A549 (cell line): Measurements from ENCODE around the gene PRKCQ. TPM values are rescaled to one million over a fixed set of nuclear protein-coding genes. Genes with fewer than 3 reads are reported as not detected.

Experiments
- ATAC-seq, 2 experiments: fragments of 200-7000 bp in 1 of 2; fragments of >200 bp in 1 of 2; cut with Nextera tagmentation in 1 of 2; cut with Tn5 transposase in 1 of 2; 3 replicates each; pipeline versions ENCODE4 v1.8.0 to v1.9.1; 2018 to 2020; ENCODE audit warnings: mild to moderate bottlenecking in 1 of 2, moderate library complexity in 1 of 2
- CTCF ChIA-PET: fragments of 300-600 bp; sonication (Branson Sonifier 250); formaldehyde crosslinking; extraction: SDS; loops from one replicate; lab custom pipeline; 2021; ENCODE audit warnings: antibody characterized with exemption, inconsistent platforms; lab: Yijun Ruan, JAX
- POLR2A ChIA-PET: fragments of 350-600 bp; formaldehyde crosslinking; extraction: SDS; loops from one replicate; lab custom pipeline; 2021; ENCODE audit warnings: antibody characterized with exemption, inconsistent platforms; lab: Yijun Ruan, JAX
- DNase-seq, 2 experiments: peaks; one replicate each; pipeline versions ENCODE4 v3.0.0 to v3.0.0-alpha.2; 2011 to 2016; ENCODE audit warnings: low read depth in 1 of 2, low spot score in 1 of 2
- FAIRE-seq: peaks from 2 replicates; lab custom pipeline; 2011; peaks lifted over from hg19 to GRCh38; lab: Jason Lieb, UNC
- H3K27ac ChIP-seq, 2 experiments: fragments of >200 bp; sonication (Bioruptor Twin); formaldehyde crosslinking; 3 replicates each; pipeline ENCODE4 v1.5.1; 2016 to 2017
- H3K4me1 ChIP-seq: fragments of >200 bp; sonication (Bioruptor Twin); formaldehyde crosslinking; 3 replicates; pipeline ENCODE4 v1.6.1; 2016
- H3K4me2 ChIP-seq: fragments of >200 bp; sonication (Bioruptor Twin); formaldehyde crosslinking; 3 replicates; pipeline ENCODE4 v1.6.1; 2016
- H3K4me3 ChIP-seq: fragments of >200 bp; sonication (Bioruptor Twin); formaldehyde crosslinking; 3 replicates; pipeline ENCODE4 v1.5.1; 2016
- H3K9me3 ChIP-seq: fragments of >200 bp; sonication (Bioruptor Twin); formaldehyde crosslinking; 3 replicates; pipeline ENCODE4 v1.6.1; 2016
- BHLHE40 ChIP-seq: IDR thresholded peaks from 2 replicates; pipeline ENCODE4 v1.6.1; 2012; ENCODE audit warnings: low read depth, low read length, inconsistent platforms
- CHD2 ChIP-seq: fragments of 150-350 bp; IDR thresholded peaks from 2 replicates; pipeline ENCODE4 v1.6.1; 2014; ENCODE audit warnings: low read length; ENCODE audit not compliant: partially characterized antibody
- EHMT2 ChIP-seq: fragments of 200-600 bp; sonication (generic); IDR thresholded peaks from 2 replicates; pipeline ENCODE4 v1.6.1; 2016; ENCODE audit warnings: antibody characterized with exemption, low read depth, mild to moderate bottlenecking, moderate library complexity
- FOSL2 ChIP-seq, 2 experiments: fragments of 450-650 bp in 1 of 2; fragments of >200 bp in 1 of 2; sonication (Bioruptor Twin) in 1 of 2; formaldehyde crosslinking; IDR thresholded peaks; 2 replicates each; pipeline versions ENCODE4 v1.5.0 to v1.6.1; 2016 to 2020; ENCODE audit warnings: mild to moderate bottlenecking in 1 of 2, moderate library complexity in 1 of 2
- FOXS1 ChIP-seq: fragments of 250-450 bp; sonication (Bioruptor Pico); IDR thresholded peaks from 2 replicates; pipeline ENCODE4 v1.5.0; 2020; ENCODE audit warnings: mild to moderate bottlenecking, moderate library complexity
- HEYL ChIP-seq: fragments of 250-450 bp; sonication (Bioruptor Pico); IDR thresholded peaks from 2 replicates; pipeline ENCODE4 v1.8.0; 2021; ENCODE audit warnings: mild to moderate bottlenecking, moderate library complexity
- JUN ChIP-seq, 2 experiments: fragments of >200 bp; sonication (Bioruptor Twin); formaldehyde crosslinking; IDR thresholded peaks; 2 replicates in 1 of 2; 3 replicates in 1 of 2; pipeline ENCODE4 v1.6.1; 2016 to 2017
- JUNB ChIP-seq: fragments of >200 bp; sonication (Bioruptor Twin); formaldehyde crosslinking; IDR thresholded peaks from 2 replicates; pipeline ENCODE4 v1.6.1; 2016
- MAFK ChIP-seq: fragments of 450-650 bp; IDR thresholded peaks from 2 replicates; pipeline ENCODE4 v1.6.1; 2014; ENCODE audit not compliant: partially characterized antibody
- MYC ChIP-seq: IDR thresholded peaks from 2 replicates; pipeline ENCODE4 v1.6.1; 2012; ENCODE audit warnings: mild to moderate bottlenecking, inconsistent platforms, low read length, improper control_type of control experiment, borderline replicate concordance
- NFE2L2 ChIP-seq: fragments of 150-350 bp; conservative IDR thresholded peaks from 2 replicates; pipeline ENCODE4 v1.6.1; 2014; ENCODE audit warnings: low read length
- RFX5 ChIP-seq: fragments of 450-650 bp; IDR thresholded peaks from 2 replicates; pipeline ENCODE4 v1.7.1; 2014; ENCODE audit warnings: antibody characterized with exemption, mild to moderate bottlenecking, moderate library complexity
- RNF2 ChIP-seq: fragments of 200-600 bp; sonication (generic); IDR thresholded peaks from 2 replicates; pipeline ENCODE4 v1.6.1; 2016; ENCODE audit warnings: low read depth, mild to moderate bottlenecking, antibody characterized with exemption, moderate library complexity, borderline replicate concordance
- SREBF2 ChIP-seq: fragments of 450-650 bp; IDR thresholded peaks from 2 replicates; pipeline ENCODE4 v1.6.1; 2014; ENCODE audit warnings: mild to moderate bottlenecking, moderate library complexity
- TFCP2L1 ChIP-seq: fragments of 250-450 bp; sonication (Bioruptor Pico); IDR thresholded peaks from 2 replicates; pipeline ENCODE4 v1.5.0; 2021; ENCODE audit warnings: mild to moderate bottlenecking
- TP53 ChIP-seq: fragments of 250-450 bp; sonication (Bioruptor Pico); IDR thresholded peaks from 2 replicates; pipeline ENCODE4 v1.5.0; 2021; ENCODE audit warnings: mild to moderate bottlenecking, moderate library complexity
- ZNF302 ChIP-seq: fragments of 250-450 bp; sonication (Bioruptor Pico); IDR thresholded peaks from 2 replicates; pipeline ENCODE4 v1.9.0; 2021; ENCODE audit warnings: inconsistent platforms, mild to moderate bottlenecking, moderate library complexity
- WGBS: methylation state at CpG from one replicate; pipeline ENCODE4 v1.1.6; 2017; ENCODE audit errors: missing lambda C conversion rate; 5-methylcytosine and 5-hydroxymethylcytosine counted together
- polyA plus RNA-seq, 4 experiments: library from polyadenylated mRNA; depleted of rRNA in 3 of 4; stranded (reverse); fragments of >200 nt; fragmentation: RNase III in 1 of 4; extraction: RNeasy Plus Mini Kit Qiagen cat#74134 plus additional on column Dnase treatment in 1 of 4; gene quantifications; 2 replicates in 3 of 4; 3 replicates in 1 of 4; pipeline ENCODE4 v1.2.3, GENCODE V29; 2011 to 2017
- TF ChIP-seq, protein P1 (sequence below): IDR thresholded peaks from 2 replicates; pipeline ENCODE4 v1.6.1; 2012; ENCODE audit warnings: low read depth, borderline replicate concordance
- TF ChIP-seq, protein P2 (sequence below): fragments of >200 bp; sonication (Bioruptor Twin); formaldehyde crosslinking; IDR thresholded peaks from 2 replicates; pipeline ENCODE4 v1.6.1; 2016
- TF ChIP-seq, protein P3 (sequence below): fragments of >200 bp; sonication (Bioruptor Twin); formaldehyde crosslinking; IDR thresholded peaks from 3 replicates; pipeline ENCODE4 v1.5.1; 2016

Gene PRKCQ
- polyA plus RNA-seq, 2 of the 4 experiments (the other 2 are of a cell fraction), result 3.7 to 7.1 TPM

DNA sequence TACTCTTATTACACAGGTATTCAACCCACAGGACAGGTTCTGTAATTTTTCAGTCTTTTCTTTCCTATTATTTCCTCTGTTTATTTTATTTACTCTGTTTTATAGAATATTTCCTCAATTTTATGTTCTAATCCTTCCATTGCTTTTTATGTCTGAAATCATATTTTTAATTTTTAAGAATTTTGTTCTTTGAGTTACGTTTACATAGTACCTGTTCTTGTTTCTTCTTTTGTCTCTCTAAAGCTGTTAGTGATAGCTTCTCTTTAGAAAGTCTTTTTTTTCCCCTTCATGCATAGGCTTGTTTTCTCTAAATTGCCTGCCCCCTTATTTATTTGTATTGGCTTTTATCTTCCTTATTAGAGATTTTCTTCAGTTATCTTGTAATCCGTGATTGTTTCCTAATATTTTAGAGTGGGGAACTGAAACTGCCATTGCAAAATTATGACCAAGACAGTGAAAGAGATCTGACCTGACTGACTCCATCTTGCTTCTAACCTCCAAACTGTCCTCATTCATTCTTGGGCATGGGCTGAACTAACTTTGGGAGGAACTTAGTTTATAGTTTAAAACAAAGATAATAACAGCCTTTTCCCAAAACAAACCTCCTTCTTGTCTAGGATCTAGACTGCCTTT, 189.7 kb downstream of the PRKCQ start:
- whole genome bisulfite sequencing, result 78% methylated on average over 2 of the region's 2 CpGs
- DNase-seq (no peak), ATAC-seq (no peak), FAIRE-seq (no peak)
- CTCF ChIA-PET, result interaction anchor here (0.7 to 4.0 kb wide), 4 partner anchors 11 to 1248 kb away, joined by 3 to 19 read pairs (median 4); partner anchors contain the start of gene PFKFB3
- POLR2A ChIA-PET, result interaction anchor here (1.9 kb wide), 1 partner anchor 188 kb away, joined by 7 read pairs; the partner anchor contains the start of gene PFKFB3
- Histone ChIP-seq H3K27ac (no peak overlapping the region), H3K4me2 (no peak overlapping the region), H3K9me3 (peaks cover 29% of the 10 kb centered on the region), H3K4me1 (peaks cover 10% of the 10 kb centered on the region; the same call in 2 of the 3 replicates), H3K4me3 (no peak overlapping the region)
- no peak for TF ChIP-seq JUN (IDR thresholded peaks at IDR 0.05)
- TF ChIP-seq HEYL (CRISPR knock-in tag), result no peak
- no peak for TF ChIP-seq MAFK
- TF ChIP-seq, protein P1, sequence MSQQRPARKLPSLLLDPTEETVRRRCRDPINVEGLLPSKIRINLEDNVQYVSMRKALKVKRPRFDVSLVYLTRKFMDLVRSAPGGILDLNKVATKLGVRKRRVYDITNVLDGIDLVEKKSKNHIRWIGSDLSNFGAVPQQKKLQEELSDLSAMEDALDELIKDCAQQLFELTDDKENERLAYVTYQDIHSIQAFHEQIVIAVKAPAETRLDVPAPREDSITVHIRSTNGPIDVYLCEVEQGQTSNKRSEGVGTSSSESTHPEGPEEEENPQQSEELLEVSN, result no peak
- no peak for TF ChIP-seq RNF2
- no peak for TF ChIP-seq CHD2
- no peak for TF ChIP-seq JUNB
- no peak for TF ChIP-seq RFX5
- TF ChIP-seq, protein P2, sequence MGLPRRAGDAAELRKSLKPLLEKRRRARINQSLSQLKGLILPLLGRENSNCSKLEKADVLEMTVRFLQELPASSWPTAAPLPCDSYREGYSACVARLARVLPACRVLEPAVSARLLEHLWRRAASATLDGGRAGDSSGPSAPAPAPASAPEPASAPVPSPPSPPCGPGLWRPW, result no peak
- no peak for TF ChIP-seq SREBF2

DNA sequence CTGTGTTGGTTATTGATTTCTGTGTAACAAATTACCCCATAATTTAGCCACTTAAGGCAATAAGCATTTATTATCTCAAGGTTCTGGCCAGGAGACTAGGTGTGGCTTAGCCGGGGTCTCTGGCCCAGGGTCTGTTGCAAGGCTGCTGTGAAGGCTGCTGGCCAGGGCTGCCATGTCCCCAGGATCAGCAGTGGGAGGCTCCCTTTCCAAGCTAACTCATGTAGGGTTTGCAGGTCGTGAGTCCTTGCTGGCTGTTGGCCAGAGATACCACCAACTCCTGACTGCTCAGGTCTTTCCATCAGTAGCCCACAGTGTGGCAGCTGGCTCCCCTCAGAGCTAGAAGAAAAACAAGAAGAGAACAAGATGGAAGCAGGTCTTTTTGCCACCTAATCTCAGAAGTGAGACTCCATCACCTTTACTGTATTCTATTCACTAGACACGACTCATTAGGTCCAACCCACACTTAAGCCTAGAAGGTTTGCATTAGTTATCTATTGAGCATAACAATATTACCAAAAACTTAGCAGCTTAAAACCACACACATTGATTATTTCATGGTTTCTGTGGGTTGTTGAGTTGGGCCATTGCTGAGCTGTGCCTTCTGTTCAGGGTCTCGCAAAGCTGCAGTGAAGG, 191.7 kb downstream of the PRKCQ start:
- H3K4me2 ChIP-seq, result no peak overlapping the region
- POLR2A ChIA-PET, result interaction anchor here (0.6 to 1.2 kb wide), 2 partner anchors 114 to 186 kb away, joined by 3 read pairs; partner anchors contain the start of gene PFKFB3
- ATAC-seq, result no peak
- DNase-seq, result no peak
- FAIRE-seq, result no peak
- H3K27ac ChIP-seq, result peak overlapping the region in 1 of 2 experiments; percentile 52; a peak in 2 of 6 replicates
- no peak overlapping the region for H3K4me3 ChIP-seq
- 68% methylated on average over 4 of the region's 4 CpGs for WGBS
- H3K4me1 ChIP-seq, result peaks cover 16% of the 10 kb centered on the region; the same call in 2 of the 3 replicates
- CTCF ChIA-PET, result interaction anchor here (1.6 to 1.9 kb wide), 2 partner anchors 13 to 215 kb away, joined by 6 to 11 read pairs; no protein-coding TSS in a partner anchor
- H3K9me3 ChIP-seq, result peaks cover 29% of the 10 kb centered on the region
- TF ChIP-seq HEYL (CRISPR knock-in tag) (no peak), SREBF2 (no peak), FOXS1 (CRISPR knock-in tag) (no peak), TFCP2L1 (CRISPR knock-in tag) (no peak), ZNF302 (CRISPR knock-in tag) (no peak), EHMT2 (no peak), NFE2L2 (no peak), FOSL2 (IDR thresholded peaks at IDR 0.05) (no peak), FOSL2 (CRISPR knock-in tag; IDR thresholded peaks at IDR 0.05) (no peak), MYC (no peak), RNF2 (no peak), BHLHE40 (no peak), TP53 (CRISPR knock-in tag) (no peak)
- TF ChIP-seq, protein P3, sequence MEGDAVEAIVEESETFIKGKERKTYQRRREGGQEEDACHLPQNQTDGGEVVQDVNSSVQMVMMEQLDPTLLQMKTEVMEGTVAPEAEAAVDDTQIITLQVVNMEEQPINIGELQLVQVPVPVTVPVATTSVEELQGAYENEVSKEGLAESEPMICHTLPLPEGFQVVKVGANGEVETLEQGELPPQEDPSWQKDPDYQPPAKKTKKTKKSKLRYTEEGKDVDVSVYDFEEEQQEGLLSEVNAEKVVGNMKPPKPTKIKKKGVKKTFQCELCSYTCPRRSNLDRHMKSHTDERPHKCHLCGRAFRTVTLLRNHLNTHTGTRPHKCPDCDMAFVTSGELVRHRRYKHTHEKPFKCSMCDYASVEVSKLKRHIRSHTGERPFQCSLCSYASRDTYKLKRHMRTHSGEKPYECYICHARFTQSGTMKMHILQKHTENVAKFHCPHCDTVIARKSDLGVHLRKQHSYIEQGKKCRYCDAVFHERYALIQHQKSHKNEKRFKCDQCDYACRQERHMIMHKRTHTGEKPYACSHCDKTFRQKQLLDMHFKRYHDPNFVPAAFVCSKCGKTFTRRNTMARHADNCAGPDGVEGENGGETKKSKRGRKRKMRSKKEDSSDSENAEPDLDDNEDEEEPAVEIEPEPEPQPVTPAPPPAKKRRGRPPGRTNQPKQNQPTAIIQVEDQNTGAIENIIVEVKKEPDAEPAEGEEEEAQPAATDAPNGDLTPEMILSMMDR, result no peak
